ENCODE data around the gene OPTN. TPM values are rescaled to one million over a fixed set of nuclear protein-coding genes. Genes with fewer than 3 reads are reported as not detected.

OPTN gene
- polyA plus RNA-seq, 1 of the 3 experiments (the other 2 are of a cell fraction), result 21.6 TPM

- Histone ChIP-seq H3K27ac (ENCODE audit: low read depth in 2 of 2, low read length in 1 of 2) (no peak overlapping the region), H3K4me2 (no peak overlapping the region), H3K4me1 (ENCODE audit: control insufficient read depth in 1 of 2, insufficient read depth in 2 of 2, low read depth in 1 of 2, low read length in 1 of 2) (no peaks in the 10 kb centered on the region; a peak in 1 of 4 replicates), H3K9me2 (no peaks in the 10 kb centered on the region), H3F3A (replicated peaks; ENCODE audit: insufficient read depth) (no peaks in the 10 kb centered on the region), H3K9me3 (no peaks in the 10 kb centered on the region), H3K9ac (no peak overlapping the region), H3K4me3 (ENCODE audit: low read depth in 2 of 2, low read length in 1 of 2) (no peak overlapping the region), H2AFZ (ENCODE audit: low read depth) (no peak overlapping the region), H3K79me2 (ENCODE audit: insufficient read depth) (no peaks in the 10 kb centered on the region), H3K36me3 (replicated peaks in 1 of 2; ENCODE audit: control insufficient read depth in 1 of 2, insufficient read depth in 2 of 2, low read length in 1 of 2) (no peaks in the 10 kb centered on the region), H4K20me1 (ENCODE audit: insufficient read depth) (no peaks in the 10 kb centered on the region), H3K27me3 (ENCODE audit: insufficient read depth) (no peaks in the 10 kb centered on the region)
- DNase-seq, result no peak
- ChIA-PET POLR2A (no interaction called here), CTCF (interaction anchor here (0.6 to 3.2 kb wide), 5 partner anchors 21 to 833 kb away, joined by 3 to 13 read pairs (median 5); no protein-coding TSS in a partner anchor)
- 58% methylated on average over 7 of the region's 7 CpGs for WGBS (ENCODE audit: low lambda C conversion rate)
- TF ChIP-seq JUND (IDR thresholded peaks at IDR 0.05) (no peak), ELF1 (IDR thresholded peaks at IDR 0.05) (no peak), RCOR1 (IDR thresholded peaks at IDR 0.05; ENCODE audit: low read length) (no peak), REST (IDR thresholded peaks at IDR 0.05; ENCODE audit: low read depth, low read length) (no peak), PBX3 (IDR thresholded peaks at IDR 0.05) (no peak), ZBTB33 (IDR thresholded peaks at IDR 0.05; ENCODE audit: borderline replicate concordance, low read depth) (no peak), EZH2phosphoT487 (IDR thresholded peaks at IDR 0.05; ENCODE audit: borderline replicate concordance, low read depth) (no peak), TEAD4 (IDR thresholded peaks at IDR 0.05; ENCODE audit: borderline replicate concordance, insufficient read depth) (no peak), SMC3 (IDR thresholded peaks at IDR 0.05; ENCODE audit: low read depth, low read length) (no peak), FOSL2 (IDR thresholded peaks at IDR 0.05; ENCODE audit: borderline replicate concordance, low read depth) (no peak), EP300 (IDR thresholded peaks at IDR 0.05; ENCODE audit: borderline replicate concordance in 1 of 2, low read depth in 1 of 2, low read length in 1 of 2) (no peak), TAF1 (IDR thresholded peaks at IDR 0.05; ENCODE audit: borderline replicate concordance, low read depth, low read length) (no peak), MAX (IDR thresholded peaks at IDR 0.05; ENCODE audit: low read depth) (no peak), RXRA (IDR thresholded peaks at IDR 0.05; ENCODE audit: borderline replicate concordance, low read depth) (no peak), USF2 (IDR thresholded peaks at IDR 0.05; ENCODE audit: borderline replicate concordance, low read depth, low read length) (no peak), TCF12 (IDR thresholded peaks at IDR 0.05) (no peak), NRF1 (IDR thresholded peaks at IDR 0.05; ENCODE audit: low read depth, low read length) (no peak), YY1 (IDR thresholded peaks at IDR 0.05; ENCODE audit: low read depth) (no peak), NFIC (IDR thresholded peaks at IDR 0.05; ENCODE audit: borderline replicate concordance) (no peak), FOXJ3 (CRISPR knock-in tag; IDR thresholded peaks at IDR 0.05) (no peak)
Observed at GRCh38 chr10:13053794-13054462, 46.0 kb upstream of the OPTN start.

All from SK-N-SH (cell line).